ENCODE results near the gene TXNRD3.

The TXNRD3 gene

GRCh38 chr3:126654571-126655383 lies at the start of gene TXNRD3:
Gene TXNRD3 (minus strand): TSS chr3:126655124.
- H3K9me3 Mint-ChIP-seq = peaks cover 1% of the 10 kb centered on the region
- peak within 1 kb of the TSS; percentile 85 for H3K4me3 Mint-ChIP-seq
- DNase-seq (ENCODE audit: low spot score in 2 of 2) (peak; percentile 39 to 43), ATAC-seq (ENCODE audit: low read depth) (peak; percentile 88)
- no peaks in the 10 kb centered on the region for H3K36me3 Mint-ChIP-seq
- no peak within 1 kb of the TSS for H3K27ac Mint-ChIP-seq
- H3K4me1 Mint-ChIP-seq = peaks cover 2% of the 10 kb centered on the region
- H3K27me3 Mint-ChIP-seq = peaks cover 14% of the 10 kb centered on the region

GRCh38 chr3:126703512-126704493 lies 48.9 kb upstream of the TXNRD3 start, which contains the start of gene CHCHD6:
Gene CHCHD6 (plus strand): TSS chr3:126704240. CDS start chr3:126704313, 73 bp downstream.
- DNase-seq (ENCODE audit: low spot score in 2 of 2) (peak; percentile 97 to 98), ATAC-seq (ENCODE audit: low read depth) (peak; percentile 96)
- peaks cover 9% of the 10 kb centered on the region for H3K27me3 Mint-ChIP-seq
- no peaks in the 10 kb centered on the region for H3K9me3 Mint-ChIP-seq
- H3K4me1 Mint-ChIP-seq = peaks cover 17% of the 10 kb centered on the region
- H3K36me3 Mint-ChIP-seq = peaks cover 3% of the 10 kb centered on the region
- H3K4me3 Mint-ChIP-seq = peak within 1 kb of the TSS; percentile 98
- peak within 1 kb of the TSS; percentile 87 for H3K27ac Mint-ChIP-seq

- Mint-ChIP-seq H3K9me3 (no peaks in the 10 kb centered on the region), H3K27me3 (peaks cover 23% of the 10 kb centered on the region), H3K4me3 (no peak overlapping the region), H3K36me3 (no peaks in the 10 kb centered on the region), H3K4me1 (peaks cover 8% of the 10 kb centered on the region), H3K27ac (no peak overlapping the region)
- ATAC-seq (ENCODE audit: low read depth) = no peak
- no peak for DNase-seq (ENCODE audit: low spot score in 2 of 2)
Observed at GRCh38 chr3:126699011-126699410, 44.1 kb upstream of the TXNRD3 start.

- no peaks in the 10 kb centered on the region for H3K9me3 Mint-ChIP-seq
- no peak overlapping the region for H3K4me3 Mint-ChIP-seq
- no peak overlapping the region for H3K27ac Mint-ChIP-seq
- H3K4me1 Mint-ChIP-seq = no peaks in the 10 kb centered on the region
- ATAC-seq (ENCODE audit: low read depth) (no peak), DNase-seq (ENCODE audit: low spot score in 2 of 2) (peak in 1 of 2 donors; percentile 3)
- no peaks in the 10 kb centered on the region for H3K36me3 Mint-ChIP-seq
- peaks cover 27% of the 10 kb centered on the region for H3K27me3 Mint-ChIP-seq
Observed at GRCh38 chr3:126696701-126697267, 41.9 kb upstream of the TXNRD3 start.

- Mint-ChIP-seq H3K9me3 (no peaks in the 10 kb centered on the region), H3K27me3 (peaks cover 23% of the 10 kb centered on the region), H3K4me3 (no peak overlapping the region), H3K27ac (no peak overlapping the region), H3K4me1 (no peaks in the 10 kb centered on the region), H3K36me3 (no peaks in the 10 kb centered on the region)
- DNase-seq (ENCODE audit: low spot score in 2 of 2) = no peak
- no peak for ATAC-seq (ENCODE audit: low read depth)
Observed at GRCh38 chr3:126693921-126694320, 39.0 kb upstream of the TXNRD3 start.

GRCh38 chr3:126692858-126693257 lies 37.9 kb upstream of the TXNRD3 start:
- Mint-ChIP-seq H3K27ac (no peak overlapping the region), H3K4me3 (no peak overlapping the region), H3K36me3 (no peaks in the 10 kb centered on the region), H3K4me1 (no peaks in the 10 kb centered on the region), H3K27me3 (peaks cover 20% of the 10 kb centered on the region), H3K9me3 (no peaks in the 10 kb centered on the region)
- ATAC-seq (ENCODE audit: low read depth) (no peak), DNase-seq (ENCODE audit: low spot score in 2 of 2) (peak in 1 of 2 donors; percentile 3)

GRCh38 chr3:126691765-126692164 lies 36.8 kb upstream of the TXNRD3 start:
- Mint-ChIP-seq H3K27ac (no peak overlapping the region), H3K9me3 (no peaks in the 10 kb centered on the region), H3K27me3 (peaks cover 18% of the 10 kb centered on the region), H3K4me3 (no peak overlapping the region), H3K4me1 (no peaks in the 10 kb centered on the region), H3K36me3 (no peaks in the 10 kb centered on the region)
- no peak for DNase-seq (ENCODE audit: low spot score in 2 of 2)
- ATAC-seq (ENCODE audit: low read depth) = no peak

- no peak overlapping the region for H3K27ac Mint-ChIP-seq
- no peaks in the 10 kb centered on the region for H3K9me3 Mint-ChIP-seq
- ATAC-seq (ENCODE audit: low read depth) (no peak), DNase-seq (ENCODE audit: low spot score in 2 of 2) (no peak)
- no peaks in the 10 kb centered on the region for H3K36me3 Mint-ChIP-seq
- H3K4me1 Mint-ChIP-seq = no peaks in the 10 kb centered on the region
- peaks cover 5% of the 10 kb centered on the region for H3K27me3 Mint-ChIP-seq
- no peak overlapping the region for H3K4me3 Mint-ChIP-seq
Observed at GRCh38 chr3:126685493-126685892, 30.6 kb upstream of the TXNRD3 start.

- peaks cover 5% of the 10 kb centered on the region for H3K27me3 Mint-ChIP-seq
- ATAC-seq (ENCODE audit: low read depth) = no peak
- no peaks in the 10 kb centered on the region for H3K36me3 Mint-ChIP-seq
Observed at GRCh38 chr3:126685021-126685420, 30.1 kb upstream of the TXNRD3 start.

GRCh38 chr3:126684218-126684751 lies 29.4 kb upstream of the TXNRD3 start:
- peaks cover 5% of the 10 kb centered on the region for H3K27me3 Mint-ChIP-seq
- no peaks in the 10 kb centered on the region for H3K4me1 Mint-ChIP-seq
- H3K4me3 Mint-ChIP-seq = no peak overlapping the region
- no peaks in the 10 kb centered on the region for H3K36me3 Mint-ChIP-seq
- H3K27ac Mint-ChIP-seq = no peak overlapping the region
- DNase-seq (ENCODE audit: low spot score in 2 of 2) (peak in 1 of 2 donors; percentile 7), ATAC-seq (ENCODE audit: low read depth) (no peak)
- H3K9me3 Mint-ChIP-seq = no peaks in the 10 kb centered on the region

More at GRCh38 chr3:126685021-126685420, 30.1 kb upstream of the TXNRD3 start:
- Mint-ChIP-seq H3K4me1 (no peaks in the 10 kb centered on the region), H3K4me3 (no peak overlapping the region), H3K27ac (no peak overlapping the region), H3K9me3 (no peaks in the 10 kb centered on the region)
- DNase-seq (ENCODE audit: low spot score in 2 of 2) = peak in 1 of 2 donors; percentile 4

GRCh38 chr3:126683069-126683468 lies 28.1 kb upstream of the TXNRD3 start:
- DNase-seq (ENCODE audit: low spot score in 2 of 2) (no peak), ATAC-seq (ENCODE audit: low read depth) (no peak)
- peaks cover 5% of the 10 kb centered on the region for H3K27me3 Mint-ChIP-seq
- no peak overlapping the region for H3K4me3 Mint-ChIP-seq
- no peak overlapping the region for H3K27ac Mint-ChIP-seq
- no peaks in the 10 kb centered on the region for H3K9me3 Mint-ChIP-seq
- H3K4me1 Mint-ChIP-seq = peaks cover 3% of the 10 kb centered on the region
- H3K36me3 Mint-ChIP-seq = no peaks in the 10 kb centered on the region

GRCh38 chr3:126682009-126682408 lies 27.1 kb upstream of the TXNRD3 start:
- no peak overlapping the region for H3K27ac Mint-ChIP-seq
- no peak for ATAC-seq (ENCODE audit: low read depth)
- H3K4me1 Mint-ChIP-seq = peaks cover 5% of the 10 kb centered on the region
- peak in 1 of 2 donors; percentile 7 for DNase-seq (ENCODE audit: low spot score in 2 of 2)
- peaks cover 3% of the 10 kb centered on the region for H3K27me3 Mint-ChIP-seq
- H3K4me3 Mint-ChIP-seq = no peak overlapping the region
- H3K36me3 Mint-ChIP-seq = no peaks in the 10 kb centered on the region
- H3K9me3 Mint-ChIP-seq = no peaks in the 10 kb centered on the region

GRCh38 chr3:126680667-126681055 lies 25.7 kb upstream of the TXNRD3 start:
- ATAC-seq (ENCODE audit: low read depth) (no peak), DNase-seq (ENCODE audit: low spot score in 2 of 2) (peak in 1 of 2 donors; percentile 5)
- no peak overlapping the region for H3K4me3 Mint-ChIP-seq
- no peak overlapping the region for H3K27ac Mint-ChIP-seq
- no peaks in the 10 kb centered on the region for H3K36me3 Mint-ChIP-seq
- peaks cover 1% of the 10 kb centered on the region for H3K27me3 Mint-ChIP-seq
- no peaks in the 10 kb centered on the region for H3K9me3 Mint-ChIP-seq
- peaks cover 5% of the 10 kb centered on the region for H3K4me1 Mint-ChIP-seq

All from memory B cell (primary cell).